ENCODE results near the gene ZNF740.

Gene ZNF740

DNA sequence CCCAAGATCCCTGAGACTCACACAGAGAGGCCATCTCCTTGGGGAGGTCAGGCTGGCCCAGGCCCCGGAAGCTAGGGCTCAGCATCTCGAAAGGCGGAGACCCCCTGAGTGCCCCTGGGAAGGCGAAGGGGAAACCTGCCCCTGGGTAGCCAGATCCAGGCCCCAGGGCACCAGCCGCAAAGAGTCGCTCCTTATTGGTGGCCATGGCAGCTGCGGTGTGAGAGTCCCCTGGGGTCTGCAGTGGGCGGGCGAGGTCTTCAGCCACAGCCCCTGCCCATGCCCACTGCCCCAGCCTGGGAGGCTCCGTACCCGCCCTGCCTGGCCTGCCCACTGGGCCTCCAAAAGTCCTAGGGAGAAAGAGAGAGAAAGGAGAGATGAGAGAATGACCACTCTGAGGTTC, 46.8 kb downstream of the ZNF740 start:
- no peak for DNase-seq (ENCODE audit: low spot score)

DNA sequence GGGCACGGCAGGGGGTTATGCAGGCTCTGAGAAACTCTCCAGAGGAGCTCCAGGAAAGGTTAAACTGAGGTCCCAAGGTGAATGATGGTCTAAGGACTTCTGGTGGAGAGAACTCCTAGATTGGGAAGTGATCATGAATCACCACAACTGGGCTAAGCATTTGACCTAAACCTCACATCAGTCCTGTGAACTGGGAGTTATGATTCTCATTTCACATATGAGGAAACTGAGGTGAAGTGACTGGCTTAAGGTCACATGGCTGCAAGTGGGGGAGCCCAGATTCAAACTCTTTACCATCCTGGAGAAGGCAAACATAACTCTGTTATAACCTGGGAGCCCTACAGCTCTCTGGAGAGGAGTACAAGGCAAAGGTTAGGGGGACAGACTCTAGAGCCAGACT, 47.3 kb downstream of the ZNF740 start:
- no peak for DNase-seq (ENCODE audit: low spot score)

DNA sequence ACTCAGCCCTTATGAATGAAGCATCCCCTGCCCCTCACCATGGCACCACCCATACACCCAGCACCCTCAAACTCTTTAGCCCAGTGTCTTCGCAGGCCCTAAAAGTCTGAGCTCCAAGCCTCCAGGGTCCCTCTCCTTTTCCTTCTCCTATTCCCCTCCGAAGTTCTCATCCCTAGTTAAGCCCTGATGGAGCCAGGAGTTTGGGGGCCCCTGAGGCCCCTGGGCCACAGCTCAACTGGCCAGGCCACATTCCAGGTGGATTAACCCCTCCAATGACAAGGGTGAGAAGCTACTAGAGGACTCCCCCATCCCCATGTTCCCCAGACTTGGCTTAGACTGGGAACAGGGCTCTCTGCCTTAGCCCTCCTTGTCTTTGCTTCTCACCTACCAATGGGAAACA, 48.9 kb downstream of the ZNF740 start:
- no peak for DNase-seq (ENCODE audit: low spot score)

DNA sequence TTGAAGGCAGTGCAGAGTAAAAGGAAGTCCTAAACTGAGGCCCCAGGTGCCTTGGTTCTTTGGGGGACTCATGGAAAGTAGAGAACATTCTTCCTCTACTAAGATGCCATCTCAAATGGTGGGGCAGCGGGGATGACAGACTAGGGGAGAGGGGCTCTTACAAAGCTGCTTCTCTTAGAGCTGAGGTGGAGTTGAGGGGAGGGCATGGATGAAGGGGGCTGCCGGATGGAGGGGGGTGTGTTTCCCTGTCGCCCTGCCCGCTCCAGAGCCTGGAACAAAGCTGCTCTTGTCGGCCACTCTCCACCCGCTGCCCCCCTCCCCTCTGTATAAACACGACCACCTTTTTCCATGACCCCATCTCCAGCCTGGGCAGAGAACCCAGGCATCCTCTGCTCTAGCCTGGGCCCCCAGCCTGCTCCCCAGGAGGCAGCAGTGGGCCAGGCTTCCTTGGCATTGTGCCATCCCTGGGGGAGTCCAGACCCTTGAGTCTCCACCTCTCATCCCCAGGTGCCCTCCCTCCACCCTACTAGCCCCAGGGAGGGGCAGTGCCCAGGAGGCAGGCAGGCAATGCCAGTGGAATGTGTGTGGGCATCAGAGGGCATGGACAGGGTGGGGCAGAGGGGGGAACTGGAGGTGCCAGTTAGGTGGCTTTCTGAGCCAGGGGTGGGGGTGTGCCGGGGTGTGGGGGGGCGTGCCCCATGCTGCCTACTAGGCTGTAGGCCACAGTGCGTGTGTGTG, 49.8 kb downstream of the ZNF740 start:
- no peak for DNase-seq (ENCODE audit: low spot score)

DNA sequence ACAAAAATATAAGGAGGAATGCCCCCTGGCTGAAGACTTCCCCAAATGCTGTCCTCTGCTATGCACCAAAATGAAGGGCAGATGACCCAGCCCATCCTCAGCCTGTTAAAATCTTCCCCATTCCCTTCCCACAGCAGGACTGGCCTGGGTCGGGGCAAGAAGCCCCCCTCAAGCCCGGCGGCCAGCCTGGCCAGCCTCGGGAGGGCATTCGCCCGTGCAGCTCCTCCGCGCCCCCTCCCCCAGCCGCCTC, 51.1 kb downstream of the ZNF740 start:
- DNase-seq (ENCODE audit: low spot score), result no peak

DNA sequence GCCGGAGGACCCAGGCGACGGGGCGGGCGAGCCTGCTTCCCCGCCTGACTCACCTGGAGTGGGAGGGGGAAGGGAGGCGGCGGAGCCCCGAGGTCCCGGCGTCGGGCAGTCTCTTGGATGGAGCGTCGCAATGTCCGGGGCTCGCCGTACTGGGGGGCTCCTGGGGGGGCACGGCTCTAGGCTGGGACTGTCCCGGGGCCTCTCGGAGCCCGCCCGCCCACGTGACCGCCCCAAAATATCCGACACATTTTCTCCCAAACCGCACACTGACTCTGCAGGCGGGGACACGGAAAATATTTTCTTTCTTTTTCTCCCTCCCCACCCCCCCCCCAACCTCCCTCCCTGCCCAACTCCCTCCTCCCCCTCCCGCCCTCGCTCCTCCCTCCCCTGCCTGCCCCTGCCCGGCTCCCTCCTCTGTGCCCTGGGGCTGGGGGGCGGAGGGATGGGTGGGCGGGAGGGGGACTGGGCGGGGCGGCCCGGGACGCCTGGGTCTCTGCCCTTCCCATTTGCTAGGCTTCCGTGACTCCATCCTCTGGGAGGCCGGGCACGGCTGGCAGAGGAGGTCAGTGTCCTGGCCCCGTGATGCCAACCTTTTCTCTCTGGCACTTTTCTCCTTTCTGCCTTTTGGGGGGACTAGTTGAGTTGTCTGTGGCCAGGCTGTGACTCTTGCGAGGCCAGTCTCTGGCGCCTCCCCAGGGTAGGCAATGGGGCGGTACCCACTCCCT, 51.6 kb downstream of the ZNF740 start, which contains the start of gene RARG:
Gene RARG (minus strand): TSS at position 289 of the 725 bp plus-strand sequence. CDS start 4,664 bp downstream, outside the sequence.
- peak; percentile 54 for DNase-seq (ENCODE audit: low spot score)

DNA sequence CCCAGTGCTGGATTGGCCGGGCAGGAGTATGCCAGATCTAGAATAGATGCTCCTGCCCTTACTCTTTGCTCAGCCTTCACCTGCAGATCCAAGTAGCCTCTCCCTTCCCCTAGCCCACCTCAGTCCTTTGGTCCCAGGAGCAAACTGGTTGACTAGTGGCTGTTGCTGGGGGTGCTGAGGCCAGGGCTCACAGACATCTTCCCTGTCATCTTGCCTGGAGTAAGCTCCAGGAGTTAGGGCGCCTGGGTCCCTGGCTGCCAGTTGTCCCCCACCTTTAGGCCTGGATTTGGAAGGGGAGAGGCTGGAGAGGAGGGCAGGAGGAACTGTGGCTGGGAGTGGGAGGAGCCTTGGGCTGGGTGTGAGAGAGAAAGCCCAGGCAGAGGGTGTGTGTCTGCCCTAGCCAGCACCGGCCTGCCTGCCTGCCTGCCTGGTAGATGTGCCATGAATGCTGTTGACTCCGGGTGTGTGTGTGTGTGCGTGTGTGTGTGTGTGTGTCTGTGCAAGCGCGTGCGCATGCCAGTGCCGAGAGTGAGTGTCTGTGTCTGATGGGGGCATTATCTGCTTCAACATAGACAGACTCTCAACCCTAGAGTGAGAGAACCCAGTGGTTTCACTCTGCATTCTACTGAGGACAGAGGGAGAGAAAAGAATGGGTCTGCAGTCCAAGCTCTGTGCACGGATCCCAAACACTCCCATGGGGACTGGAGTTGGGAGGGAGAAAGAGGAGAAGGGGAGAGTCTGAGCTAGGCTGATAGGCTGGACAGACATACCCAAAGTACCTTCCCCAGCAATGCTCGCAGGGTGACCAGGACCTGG, 52.3 kb downstream of the ZNF740 start:
- peak; percentile 52 for DNase-seq (ENCODE audit: low spot score)

DNA sequence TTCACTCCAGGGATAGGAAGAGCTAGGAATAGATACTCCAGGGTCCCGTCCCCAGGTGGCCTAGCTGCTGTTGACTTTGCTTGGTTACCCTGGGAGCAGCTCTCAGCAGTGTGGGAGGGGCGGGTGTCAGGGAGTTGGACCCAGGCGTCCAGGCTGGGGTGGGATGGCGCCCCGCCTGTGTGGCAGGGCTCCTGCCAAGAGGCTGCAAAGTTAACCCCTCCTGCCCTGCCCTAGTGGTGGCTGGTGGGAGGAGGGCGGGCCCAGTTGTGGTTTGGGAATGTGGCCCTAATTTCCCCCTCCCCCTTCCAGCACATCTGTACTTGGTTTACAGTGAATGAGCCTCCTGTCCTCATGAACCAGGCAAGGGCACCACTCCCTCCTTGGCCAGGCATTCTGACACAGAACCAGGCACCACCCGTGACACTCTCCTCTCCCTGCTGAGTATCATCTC, 53.2 kb downstream of the ZNF740 start:
- no peak for DNase-seq (ENCODE audit: low spot score)

DNA sequence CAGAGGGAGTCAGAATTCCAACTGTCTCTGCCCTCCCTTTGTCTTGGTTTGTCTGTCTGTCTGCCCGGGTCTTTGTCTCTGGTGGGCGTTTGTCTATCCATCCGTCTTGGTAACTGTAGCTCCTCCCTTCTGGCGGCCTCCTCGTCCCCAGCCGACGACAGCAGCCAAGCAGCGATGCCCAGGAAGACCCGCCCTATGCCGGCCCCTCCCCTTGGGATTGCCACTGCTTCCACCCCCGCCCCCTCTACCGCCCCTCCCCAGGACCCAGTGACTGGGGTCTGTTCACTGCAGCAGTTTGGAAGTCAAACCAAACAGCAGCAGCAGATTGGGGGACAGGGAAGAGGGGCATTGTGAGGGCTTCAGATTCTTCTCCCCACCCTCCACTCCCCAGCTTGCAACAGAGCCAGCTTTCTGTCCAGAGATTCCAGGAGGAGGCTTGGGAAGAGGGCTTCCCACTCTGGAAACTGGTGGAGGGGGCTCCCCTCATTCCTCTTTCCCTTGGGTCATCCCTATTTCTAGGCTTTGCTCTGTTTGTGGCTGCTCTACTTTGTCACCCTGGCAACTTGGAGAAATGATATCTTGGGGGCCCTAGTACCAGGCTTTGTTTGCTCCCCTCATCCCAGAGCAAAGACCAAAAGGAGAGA, 53.9 kb downstream of the ZNF740 start:
- no peak for DNase-seq (ENCODE audit: low spot score)

DNA sequence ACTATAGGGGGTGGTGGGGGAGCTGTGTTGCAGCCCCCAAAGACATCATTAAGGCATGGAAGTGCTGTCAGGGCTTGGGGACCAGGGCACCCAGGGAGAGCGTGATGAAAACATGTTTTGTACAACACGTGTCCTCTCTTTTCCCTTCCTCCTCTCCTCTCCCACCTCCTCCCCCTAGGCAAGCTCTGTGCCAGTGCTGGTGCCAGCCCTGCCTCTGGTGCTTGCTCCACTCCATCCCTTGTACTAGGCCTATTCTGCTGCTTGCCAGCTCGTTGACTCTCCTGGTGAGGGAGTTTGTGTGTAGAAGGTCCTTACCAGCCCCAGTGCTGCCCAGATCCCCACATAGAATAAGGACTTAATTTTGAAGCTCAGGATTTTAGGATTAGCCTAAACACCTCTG, 54.6 kb downstream of the ZNF740 start:
- DNase-seq (ENCODE audit: low spot score), result no peak

DNA sequence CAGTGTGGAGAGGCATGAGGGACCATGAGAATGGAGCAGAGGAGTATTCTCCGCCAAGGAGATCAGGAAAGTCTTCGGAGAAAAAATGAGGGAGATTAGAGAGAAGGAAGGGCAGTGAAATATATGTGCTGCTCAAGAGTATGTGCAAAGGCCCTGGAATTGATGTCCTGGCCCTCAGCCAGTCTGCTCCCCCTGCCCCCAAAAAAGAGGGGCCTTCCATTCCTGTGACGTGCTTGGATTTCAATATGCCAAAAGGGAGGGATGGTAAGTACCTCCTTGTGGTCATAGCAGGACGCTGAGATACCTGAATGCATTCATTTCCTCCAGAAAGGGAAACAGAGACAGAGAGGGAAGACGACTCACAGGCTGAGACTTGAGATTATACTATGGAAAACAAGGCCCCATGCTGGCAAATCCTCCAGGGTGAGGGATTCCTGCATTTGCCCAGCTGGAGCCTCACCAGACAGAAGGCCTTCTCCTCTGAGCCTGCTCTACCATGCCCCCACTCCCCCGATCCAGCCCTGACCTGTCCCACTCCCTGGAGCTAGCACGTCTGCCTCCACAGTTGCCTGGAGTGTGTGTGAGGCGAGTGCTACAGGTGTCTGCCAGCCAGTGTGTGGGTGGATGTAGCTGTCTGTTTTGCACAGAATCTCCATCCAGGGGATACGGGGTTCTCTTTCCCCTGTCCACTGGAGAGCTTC, 55.4 kb downstream of the ZNF740 start:
- DNase-seq (ENCODE audit: low spot score), result no peak

DNA sequence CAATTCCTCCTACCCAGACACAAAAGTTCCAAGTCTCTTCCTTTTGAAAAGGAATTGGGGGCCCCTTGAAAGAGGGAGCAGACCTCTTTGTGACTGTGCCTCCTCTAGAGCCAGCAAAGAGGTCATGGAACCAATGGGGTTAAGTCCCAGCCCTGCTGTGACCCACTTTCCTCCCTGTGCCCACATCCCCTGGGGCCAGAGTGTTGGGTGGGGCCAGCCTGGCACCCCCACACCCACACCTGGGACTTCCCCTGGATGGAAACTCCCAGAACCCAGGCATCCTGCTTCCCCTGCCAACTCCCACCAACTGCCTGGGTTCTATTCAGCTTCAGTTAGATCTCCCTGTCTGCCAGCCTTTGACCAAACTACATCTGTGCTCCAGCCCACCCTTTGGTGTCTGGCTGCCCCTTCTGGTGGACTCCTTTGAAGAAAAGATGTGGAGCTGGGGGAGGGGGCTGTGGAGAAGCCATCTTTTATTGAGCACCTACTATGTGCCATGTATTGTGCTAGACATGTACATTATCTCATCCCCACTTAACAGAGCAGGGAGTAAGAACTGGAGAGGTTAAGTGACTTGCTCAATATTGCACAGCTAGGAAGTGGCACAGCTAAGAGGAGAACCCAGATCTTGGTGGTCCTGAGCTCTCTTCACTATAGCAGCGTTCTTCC, 56.1 kb downstream of the ZNF740 start:
- DNase-seq (ENCODE audit: low spot score), result no peak

DNA sequence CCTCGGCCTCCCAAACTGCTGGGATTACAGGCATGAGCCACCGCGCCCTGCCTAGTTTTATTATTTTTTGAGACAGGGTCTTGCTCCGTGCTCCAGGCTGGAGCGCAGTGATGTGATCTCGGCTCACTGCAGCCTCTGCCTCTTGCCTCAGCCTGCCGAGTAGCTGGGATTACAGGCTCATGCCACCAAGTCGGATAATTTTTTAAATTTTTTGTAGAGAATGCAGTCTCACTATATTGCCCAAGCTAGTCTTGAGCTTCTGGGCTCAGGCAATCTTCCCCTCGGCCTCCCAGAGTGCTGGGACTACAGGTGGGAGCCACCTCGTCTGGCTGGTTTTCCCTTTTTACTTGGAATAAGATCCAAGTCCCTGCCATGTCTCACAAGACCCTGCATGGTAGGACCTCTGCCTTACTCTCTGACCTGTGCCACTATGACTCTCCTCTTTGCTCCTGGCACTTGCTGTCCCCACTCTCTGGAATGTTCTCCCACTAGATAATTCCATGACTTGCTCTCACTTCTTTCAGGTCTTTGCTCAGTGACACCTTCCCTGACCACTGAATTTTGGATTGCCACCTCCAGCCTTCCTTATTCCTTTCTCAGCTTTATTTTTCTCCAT, 59.2 kb downstream of the ZNF740 start:
- no peak for DNase-seq (ENCODE audit: low spot score)

DNA sequence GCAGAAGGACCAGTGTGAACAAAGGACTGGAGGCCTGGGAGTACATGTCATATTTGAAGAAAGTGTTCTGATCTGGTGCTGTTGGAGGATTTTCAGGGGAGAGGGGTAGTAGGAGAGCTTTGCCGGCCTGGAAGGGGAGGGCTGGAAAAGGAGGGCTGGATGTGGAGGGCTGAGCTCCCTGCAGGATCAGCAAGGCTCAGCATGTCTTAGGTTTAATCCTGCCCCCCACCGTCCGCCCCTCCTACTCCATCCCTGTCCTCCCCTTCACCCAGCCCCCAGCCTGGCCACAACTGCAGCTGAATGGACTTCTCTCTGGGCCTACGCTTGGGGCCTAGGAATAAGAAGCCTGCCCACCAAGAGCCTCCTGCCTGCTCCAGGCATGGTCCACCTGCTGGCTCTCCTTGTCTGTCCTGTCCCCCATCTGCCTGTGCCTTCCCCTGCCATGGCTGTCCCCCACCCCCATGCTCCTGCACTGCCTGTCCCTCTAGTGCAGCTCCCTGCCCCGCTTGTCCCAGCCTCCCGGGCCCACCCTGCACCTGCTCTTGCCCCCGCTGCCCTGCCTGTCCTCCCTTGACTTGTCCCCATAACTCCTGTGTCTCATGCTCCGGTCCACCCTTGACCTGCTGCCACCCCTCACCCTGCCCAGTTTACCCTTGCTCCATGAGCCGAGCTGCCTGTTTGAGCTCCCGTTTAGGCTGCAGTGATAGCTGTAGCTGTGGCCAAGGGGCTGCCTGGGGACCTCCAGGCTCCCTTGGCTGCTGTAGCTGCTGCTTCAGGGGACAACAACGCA, 61.3 kb downstream of the ZNF740 start:
- no peak for DNase-seq (ENCODE audit: low spot score)

DNA sequence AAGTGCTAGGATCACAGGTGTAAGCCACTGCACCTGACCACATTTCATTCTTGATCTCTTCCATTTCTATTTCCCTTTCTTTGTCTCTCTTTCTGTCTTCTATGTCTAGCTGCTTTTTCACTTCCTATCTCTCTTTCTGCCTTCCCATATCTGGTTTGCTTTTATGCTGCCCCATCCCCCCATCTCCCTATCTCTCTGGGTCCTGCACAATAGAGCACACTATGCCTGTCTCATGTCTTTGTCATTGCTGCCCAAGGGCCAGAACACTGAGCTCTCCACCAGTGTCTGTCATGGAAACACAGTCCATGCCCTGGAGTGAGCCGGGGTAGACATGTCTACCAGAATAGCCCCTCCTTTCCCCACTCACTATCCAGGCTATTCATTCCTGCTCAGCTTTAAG, 63.8 kb downstream of the ZNF740 start:
- DNase-seq (ENCODE audit: low spot score), result no peak

All from Ammon's horn (tissue), 1 donor.